ENCODE measurements around the gene QRSL1.

- no peak for TF ChIP-seq EZH2 (IDR thresholded peaks at IDR 0.05; ENCODE audit: insufficient read depth, poor library complexity, severe bottlenecking)
- TF ChIP-seq EZH2phosphoT487 (IDR thresholded peaks at IDR 0.05; ENCODE audit: insufficient read depth, low read depth) = no peak
Measured at GRCh38 chr6:106685833-106686232, 56.5 kb downstream of the QRSL1 start.

Data from GM23248 (cell line).